ENCODE data around the gene SLC36A2. TPM values are rescaled to one million over a fixed set of nuclear protein-coding genes. Genes with fewer than 3 reads are reported as not detected.

The SLC36A2 gene
- total RNA-seq, 1 donor from 2014 or later = not detected

GRCh38 chr5:151345187-151345807 is 2.1 kb downstream of the SLC36A2 start:
- Histone ChIP-seq H3K4me3 (ENCODE audit: low read depth, low read length) (no peak overlapping the region), H3K27me3 (ENCODE audit: control insufficient read depth, insufficient read depth, low read length) (no peaks in the 10 kb centered on the region), H3K36me3 (ENCODE audit: control insufficient read depth, insufficient read depth, low read length) (no peaks in the 10 kb centered on the region)
- no peak for TF ChIP-seq CTCF (IDR thresholded peaks at IDR 0.05; ENCODE audit: insufficient read depth, low read length, poor library complexity, severe bottlenecking)
- DNase-seq (ENCODE audit: low read depth) = no peak

GRCh38 chr5:151344088-151344487 is 3.3 kb downstream of the SLC36A2 start:
- no peaks in the 10 kb centered on the region for H3K27me3 ChIP-seq (ENCODE audit: control insufficient read depth, insufficient read depth, low read length)
- no peak for TF ChIP-seq CTCF (IDR thresholded peaks at IDR 0.05; ENCODE audit: insufficient read depth, low read length, poor library complexity, severe bottlenecking)
- no peak overlapping the region for H3K4me3 ChIP-seq (ENCODE audit: low read depth, low read length)
- no peak for DNase-seq (ENCODE audit: low read depth)
- H3K36me3 ChIP-seq (ENCODE audit: control insufficient read depth, insufficient read depth, low read length) = no peaks in the 10 kb centered on the region

GRCh38 chr5:151340004-151340403 is 7.4 kb downstream of the SLC36A2 start:
- H3K27me3 ChIP-seq (ENCODE audit: control insufficient read depth, insufficient read depth, low read length) = no peaks in the 10 kb centered on the region
- H3K36me3 ChIP-seq (ENCODE audit: control insufficient read depth, insufficient read depth, low read length) = no peaks in the 10 kb centered on the region
- TF ChIP-seq CTCF (IDR thresholded peaks at IDR 0.05; ENCODE audit: insufficient read depth, low read length, poor library complexity, severe bottlenecking) = no peak
- no peak overlapping the region for H3K4me3 ChIP-seq (ENCODE audit: low read depth, low read length)
- no peak for DNase-seq (ENCODE audit: low read depth)

GRCh38 chr5:151338734-151339133 is 8.6 kb downstream of the SLC36A2 start:
- TF ChIP-seq CTCF (IDR thresholded peaks at IDR 0.05; ENCODE audit: insufficient read depth, low read length, poor library complexity, severe bottlenecking) = no peak
- Histone ChIP-seq H3K27me3 (ENCODE audit: control insufficient read depth, insufficient read depth, low read length) (no peaks in the 10 kb centered on the region), H3K4me3 (ENCODE audit: low read depth, low read length) (no peak overlapping the region), H3K36me3 (ENCODE audit: control insufficient read depth, insufficient read depth, low read length) (no peaks in the 10 kb centered on the region)
- DNase-seq (ENCODE audit: low read depth) = no peak

GRCh38 chr5:151332857-151333256 is 14.5 kb downstream of the SLC36A2 start:
- H3K27me3 ChIP-seq (ENCODE audit: control insufficient read depth, insufficient read depth, low read length) = no peaks in the 10 kb centered on the region
- no peak for DNase-seq (ENCODE audit: low read depth)
- TF ChIP-seq CTCF (IDR thresholded peaks at IDR 0.05; ENCODE audit: insufficient read depth, low read length, poor library complexity, severe bottlenecking) = no peak
- no peak overlapping the region for H3K4me3 ChIP-seq (ENCODE audit: low read depth, low read length)
- H3K36me3 ChIP-seq (ENCODE audit: control insufficient read depth, insufficient read depth, low read length) = no peaks in the 10 kb centered on the region

- Histone ChIP-seq H3K36me3 (ENCODE audit: control insufficient read depth, insufficient read depth, low read length) (no peaks in the 10 kb centered on the region), H3K4me3 (ENCODE audit: low read depth, low read length) (no peak overlapping the region), H3K27me3 (ENCODE audit: control insufficient read depth, insufficient read depth, low read length) (no peaks in the 10 kb centered on the region)
- no peak for TF ChIP-seq CTCF (IDR thresholded peaks at IDR 0.05; ENCODE audit: insufficient read depth, low read length, poor library complexity, severe bottlenecking)
- no peak for DNase-seq (ENCODE audit: low read depth)
These were observed 18.6 kb downstream of the SLC36A2 start for GRCh38 chr5:151328734-151329133.
